K562 (cell line): Measurements from ENCODE around the gene CHTOP. TPM values are rescaled to one million over a fixed set of nuclear protein-coding genes. Genes with fewer than 3 reads are reported as not detected.

ENCODE experiments used
- DACH1 ChIP-seq: fragments of 450-650 bp; IDR thresholded peaks from 2 replicates; pipeline ENCODE4 v1.6.1; 2018; ENCODE audit not compliant: partially characterized antibody
- ILK ChIP-seq: fragments of 450-650 bp; IDR thresholded peaks from 2 replicates; pipeline ENCODE4 v1.6.1; 2016; ENCODE audit warnings: missing genetic modification characterization, low read depth, mild to moderate bottlenecking, missing compliant biosample characterization, moderate library complexity, borderline replicate concordance
- MCM3 ChIP-seq: fragments of 450-650 bp; IDR thresholded peaks from 2 replicates; pipeline ENCODE4 v1.6.1; 2016
- NCOR1 ChIP-seq: fragments of 450-650 bp; IDR thresholded peaks from 2 replicates; pipeline ENCODE4 v1.6.1; 2016; ENCODE audit warnings: mild to moderate bottlenecking, moderate library complexity
- POLR2A ChIP-seq: fragments of 450-650 bp; conservative IDR thresholded peaks from 2 replicates; pipeline ENCODE4 v1.6.1; 2016
- SMAD2 ChIP-seq: fragments of 150-350 bp; IDR thresholded peaks from 2 replicates; pipeline ENCODE4 v1.6.1; 2014; ENCODE audit warnings: low read depth, mild to moderate bottlenecking, low read length
- TBP ChIP-seq: optimal IDR thresholded peaks from 2 replicates; pipeline ENCODE3; 2011; ENCODE audit warnings: low read depth, low read length, improper control_type of control experiment
- TEAD2 ChIP-seq: fragments of 450-650 bp; IDR thresholded peaks from 2 replicates; pipeline ENCODE4 v1.6.1; 2016; ENCODE audit warnings: missing genetic modification characterization, control low read depth, missing compliant biosample characterization
- TGIF2 ChIP-seq: sonication (generic); formaldehyde crosslinking; IDR thresholded peaks from 2 replicates; pipeline ENCODE4 v1.8.1; 2022; ENCODE audit warnings: mild to moderate bottlenecking, missing genetic modification reagents, moderate library complexity
- WHSC1 ChIP-seq: IDR thresholded peaks from one replicate; pipeline ENCODE4 v1.6.1; 2012; ENCODE audit warnings: low read length, control low read depth, inconsistent platforms
- ZBTB33 ChIP-seq: sonication (generic); formaldehyde crosslinking; IDR thresholded peaks from 2 replicates; pipeline ENCODE4 v1.8.1; 2023; ENCODE audit warnings: mild to moderate bottlenecking, missing genetic modification reagents
- ZNF133 ChIP-seq: fragments of 250-450 bp; sonication (Bioruptor Pico); IDR thresholded peaks from 2 replicates; pipeline ENCODE4 v1.4.0; 2020; ENCODE audit warnings: mild to moderate bottlenecking
- polyA plus RNA-seq, 8 experiments: library from polyadenylated mRNA; depleted of rRNA in 4 of 8; stranded (reverse) in 5 of 8; unstranded in 3 of 8; fragments of >200 nt; fragmentation: Nextera tagmentation in 2 of 8; fragmentation: Illumina TruSeq in 1 of 8; extraction: Ambion mirVana in 2 of 8; extraction: Trizol in 1 of 8; gene quantifications; 2 replicates each; pipeline versions ENCODE4 v1.2.1 to v1.2.3, GENCODE V29; 2011 to 2014; ENCODE audit warnings: inconsistent platforms in 1 of 8, missing spikeins in 1 of 8
- total RNA-seq, 7 experiments: library from RNA; depleted of rRNA in 6 of 7; stranded (reverse); fragments of >200 nt in 6 of 7; fragmentation: Illumina TruSeq in 2 of 7; extraction: Trizol in 2 of 7; gene quantifications; 2 replicates each; pipeline versions ENCODE4 v1.2.1 to v1.2.3, GENCODE V29; 2011 to 2021; ENCODE audit warnings: low replicate concordance in 1 of 7
- TF ChIP-seq, protein P1 (sequence below), 3 experiments: fragments of 200-800 bp in 1 of 3; fragments of 250-450 bp in 1 of 3; fragments of 450-650 bp in 1 of 3; sonication (Bioruptor Pico) in 1 of 3; sonication (Bioruptor generic) in 1 of 3; formaldehyde crosslinking in 1 of 3; IDR thresholded peaks; 2 replicates each; pipeline versions ENCODE4 v1.6.1 to v1.8.0; 2016 to 2022; ENCODE audit warnings: mild to moderate bottlenecking in 2 of 3, missing genetic modification characterization in 2 of 3, missing compliant biosample characterization in 1 of 3, moderate library complexity in 1 of 3
- TF ChIP-seq, protein P2 (sequence below): sonication (generic); formaldehyde crosslinking; IDR thresholded peaks from 2 replicates; pipeline ENCODE4 v1.8.1; 2023; ENCODE audit warnings: mild to moderate bottlenecking, missing genetic modification reagents

The CHTOP gene
- total and polyA plus RNA-seq, 9 of the 15 experiments (the other 6 are each of a cell fraction or from before 2014, with no cell fraction given): 10.2 to 91.8 (median 60.8) TPM

GRCh38 chr1:153685544-153686340, 51.9 kb downstream of the CHTOP start (continued):
- TF ChIP-seq ZBTB33: no peak
- no peak for TF ChIP-seq WHSC1
- TF ChIP-seq TBP: no peak
- no peak for TF ChIP-seq DACH1
- no peak for TF ChIP-seq ZNF133 (CRISPR knock-in tag)
- no peak for TF ChIP-seq ILK (tag)
- no peak for TF ChIP-seq SMAD2
- TF ChIP-seq MCM3: no peak
- TF ChIP-seq NCOR1: no peak
- TF ChIP-seq, protein P1, sequence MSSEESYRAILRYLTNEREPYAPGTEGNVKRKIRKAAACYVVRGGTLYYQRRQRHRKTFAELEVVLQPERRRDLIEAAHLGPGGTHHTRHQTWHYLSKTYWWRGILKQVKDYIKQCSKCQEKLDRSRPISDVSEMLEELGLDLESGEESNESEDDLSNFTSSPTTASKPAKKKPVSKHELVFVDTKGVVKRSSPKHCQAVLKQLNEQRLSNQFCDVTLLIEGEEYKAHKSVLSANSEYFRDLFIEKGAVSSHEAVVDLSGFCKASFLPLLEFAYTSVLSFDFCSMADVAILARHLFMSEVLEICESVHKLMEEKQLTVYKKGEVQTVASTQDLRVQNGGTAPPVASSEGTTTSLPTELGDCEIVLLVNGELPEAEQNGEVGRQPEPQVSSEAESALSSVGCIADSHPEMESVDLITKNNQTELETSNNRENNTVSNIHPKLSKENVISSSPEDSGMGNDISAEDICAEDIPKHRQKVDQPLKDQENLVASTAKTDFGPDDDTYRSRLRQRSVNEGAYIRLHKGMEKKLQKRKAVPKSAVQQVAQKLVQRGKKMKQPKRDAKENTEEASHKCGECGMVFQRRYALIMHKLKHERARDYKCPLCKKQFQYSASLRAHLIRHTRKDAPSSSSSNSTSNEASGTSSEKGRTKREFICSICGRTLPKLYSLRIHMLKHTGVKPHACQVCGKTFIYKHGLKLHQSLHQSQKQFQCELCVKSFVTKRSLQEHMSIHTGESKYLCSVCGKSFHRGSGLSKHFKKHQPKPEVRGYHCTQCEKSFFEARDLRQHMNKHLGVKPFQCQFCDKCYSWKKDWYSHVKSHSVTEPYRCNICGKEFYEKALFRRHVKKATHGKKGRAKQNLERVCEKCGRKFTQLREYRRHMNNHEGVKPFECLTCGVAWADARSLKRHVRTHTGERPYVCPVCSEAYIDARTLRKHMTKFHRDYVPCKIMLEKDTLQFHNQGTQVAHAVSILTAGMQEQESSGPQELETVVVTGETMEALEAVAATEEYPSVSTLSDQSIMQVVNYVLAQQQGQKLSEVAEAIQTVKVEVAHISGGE (CRISPR knock-in tag; IDR thresholded peaks at IDR 0.05): no peak
- TF ChIP-seq TEAD2 (tag): no peak
- no peak for TF ChIP-seq TGIF2 (CRISPR knock-in tag)
- TF ChIP-seq POLR2A: no peak
- TF ChIP-seq, protein P2, sequence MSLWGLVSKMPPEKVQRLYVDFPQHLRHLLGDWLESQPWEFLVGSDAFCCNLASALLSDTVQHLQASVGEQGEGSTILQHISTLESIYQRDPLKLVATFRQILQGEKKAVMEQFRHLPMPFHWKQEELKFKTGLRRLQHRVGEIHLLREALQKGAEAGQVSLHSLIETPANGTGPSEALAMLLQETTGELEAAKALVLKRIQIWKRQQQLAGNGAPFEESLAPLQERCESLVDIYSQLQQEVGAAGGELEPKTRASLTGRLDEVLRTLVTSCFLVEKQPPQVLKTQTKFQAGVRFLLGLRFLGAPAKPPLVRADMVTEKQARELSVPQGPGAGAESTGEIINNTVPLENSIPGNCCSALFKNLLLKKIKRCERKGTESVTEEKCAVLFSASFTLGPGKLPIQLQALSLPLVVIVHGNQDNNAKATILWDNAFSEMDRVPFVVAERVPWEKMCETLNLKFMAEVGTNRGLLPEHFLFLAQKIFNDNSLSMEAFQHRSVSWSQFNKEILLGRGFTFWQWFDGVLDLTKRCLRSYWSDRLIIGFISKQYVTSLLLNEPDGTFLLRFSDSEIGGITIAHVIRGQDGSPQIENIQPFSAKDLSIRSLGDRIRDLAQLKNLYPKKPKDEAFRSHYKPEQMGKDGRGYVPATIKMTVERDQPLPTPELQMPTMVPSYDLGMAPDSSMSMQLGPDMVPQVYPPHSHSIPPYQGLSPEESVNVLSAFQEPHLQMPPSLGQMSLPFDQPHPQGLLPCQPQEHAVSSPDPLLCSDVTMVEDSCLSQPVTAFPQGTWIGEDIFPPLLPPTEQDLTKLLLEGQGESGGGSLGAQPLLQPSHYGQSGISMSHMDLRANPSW (CRISPR knock-in tag): no peak
